GM19372 (cell line): Measurements from ENCODE around the gene CHRNB4.

Source experiments
- ATAC-seq: cut with Tn5 transposase; IDR thresholded peaks from one replicate; pipeline ENCODE4 v1.9.1; 2021; ENCODE audit warnings: mild to moderate bottlenecking, low read depth, moderate library complexity; ENCODE audit not compliant: unreplicated experiment

CHRNB4 gene

GRCh38 chr15:78671626-78672211, 30.7 kb upstream of the CHRNB4 start:
- no peak for ATAC-seq

- ATAC-seq: no peak
Observed at GRCh38 chr15:78668987-78669386, 28.0 kb upstream of the CHRNB4 start.

GRCh38 chr15:78667578-78668236, 26.7 kb upstream of the CHRNB4 start:
- ATAC-seq: no peak

GRCh38 chr15:78666010-78666409, 25.0 kb upstream of the CHRNB4 start:
- ATAC-seq: no peak

- no peak for ATAC-seq
Observed at GRCh38 chr15:78663703-78664102, 22.7 kb upstream of the CHRNB4 start.

GRCh38 chr15:78662028-78662427, 21.0 kb upstream of the CHRNB4 start:
- no peak for ATAC-seq

GRCh38 chr15:78661001-78661400, 20.0 kb upstream of the CHRNB4 start:
- no peak for ATAC-seq

GRCh38 chr15:78660584-78660983, 19.6 kb upstream of the CHRNB4 start:
- no peak for ATAC-seq

GRCh38 chr15:78658823-78659222, 17.8 kb upstream of the CHRNB4 start:
- no peak for ATAC-seq

- ATAC-seq: no peak
Observed at GRCh38 chr15:78654272-78654671, 13.3 kb upstream of the CHRNB4 start.

GRCh38 chr15:78651930-78652615, 11.1 kb upstream of the CHRNB4 start:
- ATAC-seq: no peak

GRCh38 chr15:78651007-78651406, 10.0 kb upstream of the CHRNB4 start:
- ATAC-seq: no peak

- ATAC-seq: no peak
Observed at GRCh38 chr15:78650022-78650421, 9.0 kb upstream of the CHRNB4 start.

GRCh38 chr15:78645009-78645408, 4.0 kb upstream of the CHRNB4 start:
- ATAC-seq: no peak

GRCh38 chr15:78642331-78642730, 1.3 kb upstream of the CHRNB4 start:
- ATAC-seq: no peak

GRCh38 chr15:78641749-78642275, 802 bp upstream of the CHRNB4 start:
- ATAC-seq: no peak

GRCh38 chr15:78640527-78641101, 396 bp downstream of the CHRNB4 start:
- ATAC-seq: no peak

GRCh38 chr15:78638658-78639314, 2.2 kb downstream of the CHRNB4 start:
- no peak for ATAC-seq

GRCh38 chr15:78637776-78638435, 3.1 kb downstream of the CHRNB4 start:
- ATAC-seq: no peak

- ATAC-seq: no peak
Observed at GRCh38 chr15:78636378-78636859, 4.6 kb downstream of the CHRNB4 start.
